IgD-negative memory B cell (primary cell): ENCODE data around the gene PI4K2A. TPM values are rescaled to one million over a fixed set of nuclear protein-coding genes. Genes with fewer than 3 reads are reported as not detected.
"Not testable (repeated sequence)": the region's sequence is repeated elsewhere in the genome, so short reads cannot be mapped to it uniquely, and the experiment has no call there.

Experiments
- H3K27ac Mint-ChIP-seq, 3 donors: one replicate each; pipeline ENCODE4 v1.8.0; 2020 to 2022; ENCODE audit warnings: mild to moderate bottlenecking in 3 of 3, mixed read lengths in 3 of 3, moderate library complexity in 1 of 3
- H3K27me3 Mint-ChIP-seq: one replicate; pipeline ENCODE4 v1.8.0; 2021; ENCODE audit warnings: mixed read lengths
- H3K36me3 Mint-ChIP-seq: one replicate; pipeline ENCODE4 v1.8.0; 2020; ENCODE audit warnings: mild to moderate bottlenecking, mixed read lengths
- H3K4me1 Mint-ChIP-seq, 3 donors: one replicate each; pipeline ENCODE4 v1.8.0; 2020 to 2022; ENCODE audit warnings: mixed read lengths in 3 of 3, mild to moderate bottlenecking in 1 of 3
- H3K4me3 Mint-ChIP-seq, 4 donors: one replicate each; pipeline ENCODE4 v1.8.0; 2020 to 2022; ENCODE audit warnings: mild to moderate bottlenecking in 4 of 4, mixed read lengths in 4 of 4, moderate library complexity in 3 of 4
- H3K9me3 Mint-ChIP-seq, 3 donors: one replicate each; pipeline ENCODE4 v1.8.0; 2020 to 2021; ENCODE audit warnings: mixed read lengths in 3 of 3, mild to moderate bottlenecking in 1 of 3
- polyA plus RNA-seq: library from polyadenylated mRNA; unstranded; fragments of 300-500 nt; fragmentation: Illumina TruSeq; gene quantifications from one replicate; pipeline ENCODE4 v1.2.3, GENCODE V29; 2021

Gene PI4K2A
- polyA plus RNA-seq, 1 donor from 2014 or later, result 10.0 TPM

DNA sequence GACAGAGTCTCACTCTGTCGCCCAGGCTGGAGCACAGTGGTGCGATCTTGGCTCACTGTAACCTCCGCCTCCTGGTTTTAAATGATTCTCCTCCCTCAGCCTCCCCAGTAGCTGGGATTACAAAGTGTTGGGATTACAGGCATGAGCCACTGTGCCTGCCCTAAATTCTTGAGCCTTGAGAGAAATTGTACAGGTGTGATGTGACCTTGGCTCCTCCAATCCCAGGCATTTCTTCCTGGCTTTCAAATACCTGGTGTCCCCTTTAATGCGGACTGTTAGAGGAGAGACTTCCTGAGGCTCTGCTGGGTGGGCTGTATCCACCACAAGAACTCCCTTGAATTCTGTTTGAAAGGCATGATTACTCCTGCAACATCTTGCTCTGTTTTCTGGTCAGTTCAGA is 22.2 kb upstream of the PI4K2A start:
- Mint-ChIP-seq H3K4me3 (no peak overlapping the region), H3K4me1 (no peaks in the 10 kb centered on the region), H3K27me3 (no peaks in the 10 kb centered on the region), H3K36me3 (peaks cover 5% of the 10 kb centered on the region), H3K27ac (no peak overlapping the region), H3K9me3 (no peaks in the 10 kb centered on the region)

DNA sequence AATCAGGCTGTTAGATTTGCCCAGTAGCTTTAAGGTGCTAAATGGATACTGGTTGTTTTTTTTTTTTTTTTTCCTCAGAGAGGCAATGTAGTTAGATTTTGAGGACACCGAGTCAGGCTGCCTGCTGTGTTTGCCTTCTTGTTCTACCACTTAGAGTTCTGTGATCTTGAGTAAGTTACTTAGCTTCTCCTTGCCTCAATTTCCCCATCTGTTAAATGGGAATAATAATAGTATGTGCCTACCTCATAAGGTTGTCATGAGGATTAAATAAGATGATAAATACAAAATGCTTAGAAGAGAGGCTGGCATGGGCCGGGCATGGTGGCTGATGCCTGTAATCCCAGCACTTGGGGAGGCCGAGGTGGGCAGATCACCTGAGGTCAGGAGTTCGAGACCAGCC is 21.7 kb upstream of the PI4K2A start:
- Mint-ChIP-seq H3K27me3 (no peaks in the 10 kb centered on the region), H3K4me1 (no peaks in the 10 kb centered on the region), H3K36me3 (peaks cover 5% of the 10 kb centered on the region), H3K27ac (peak overlapping the region in 1 of 3 donors; percentile 27), H3K4me3 (no peak overlapping the region), H3K9me3 (no peaks in the 10 kb centered on the region)

DNA sequence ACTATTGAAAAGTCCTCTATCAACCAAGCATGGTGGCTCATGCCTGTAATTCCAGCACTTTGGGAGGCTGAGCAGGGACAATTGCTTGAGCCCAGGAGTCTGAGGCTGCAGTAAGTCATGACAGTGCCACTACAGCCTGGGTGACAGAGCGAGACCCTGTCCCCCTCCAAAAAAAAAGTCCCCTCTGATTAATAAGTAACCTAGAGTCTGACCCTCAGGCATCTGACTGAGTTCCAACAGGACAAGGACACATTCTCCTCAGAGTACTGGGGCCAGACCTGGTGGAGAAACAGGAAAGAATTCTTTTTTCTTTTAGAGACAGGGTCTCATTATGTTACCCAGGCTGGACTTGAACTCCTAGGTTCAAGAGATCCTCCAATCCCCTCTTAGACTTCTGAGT is 17.2 kb upstream of the PI4K2A start:
- H3K4me3 Mint-ChIP-seq, result no peak overlapping the region
- H3K27ac Mint-ChIP-seq, result no peak overlapping the region
- no peaks in the 10 kb centered on the region for H3K36me3 Mint-ChIP-seq
- peaks cover 0 to 4% (median 0%) of the 10 kb centered on the region in 3 donors for H3K4me1 Mint-ChIP-seq
- no peaks in the 10 kb centered on the region for H3K9me3 Mint-ChIP-seq
- H3K27me3 Mint-ChIP-seq, result no peaks in the 10 kb centered on the region

DNA sequence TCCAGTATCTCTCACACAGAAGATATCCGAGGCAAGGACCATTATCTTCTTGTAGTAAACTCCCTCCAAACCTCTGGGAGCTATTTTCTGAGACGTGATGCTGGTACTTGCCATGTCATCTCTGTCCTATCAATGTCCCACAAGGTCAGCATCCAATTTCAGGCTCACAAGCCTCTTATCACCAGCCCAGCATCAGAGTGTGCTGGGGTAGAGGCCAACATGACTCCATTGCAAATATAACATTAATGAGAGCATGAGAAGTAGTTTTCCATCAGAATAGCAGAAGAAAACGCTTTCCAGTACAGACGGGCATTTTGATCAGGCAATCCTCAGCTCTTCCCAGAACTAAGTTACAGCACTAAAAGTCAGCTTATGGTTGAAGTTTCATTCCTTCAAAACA is 12.7 kb upstream of the PI4K2A start:
- no peaks in the 10 kb centered on the region for H3K36me3 Mint-ChIP-seq
- peak overlapping the region in 1 of 4 donors; percentile 66 for H3K4me3 Mint-ChIP-seq
- no peaks in the 10 kb centered on the region for H3K9me3 Mint-ChIP-seq
- no peaks in the 10 kb centered on the region for H3K27me3 Mint-ChIP-seq
- H3K4me1 Mint-ChIP-seq, result peaks cover 1 to 4% (median 2%) of the 10 kb centered on the region in 3 donors
- peak overlapping the region in 1 of 3 donors; percentile 18 for H3K27ac Mint-ChIP-seq

DNA sequence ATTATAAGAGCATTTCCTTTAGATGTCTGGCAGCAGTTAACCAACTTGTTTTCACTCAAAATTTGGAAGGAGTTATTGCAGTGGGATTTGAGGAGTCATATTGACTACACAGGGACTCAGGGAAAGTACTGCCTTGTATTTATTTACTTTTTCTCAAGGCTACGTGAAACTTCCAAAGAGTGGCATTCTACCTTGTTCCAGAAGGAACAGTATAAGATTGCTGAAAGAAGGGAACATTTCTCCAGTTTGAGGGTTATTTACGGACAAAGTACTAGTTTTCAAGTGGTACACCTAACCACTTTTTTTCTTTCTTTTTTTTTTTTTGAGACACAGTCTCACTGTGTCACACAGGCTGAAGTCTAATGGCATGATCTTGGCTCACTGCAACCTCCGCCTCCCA is 12.2 kb upstream of the PI4K2A start:
- Mint-ChIP-seq H3K4me1 (peaks cover 2 to 6% (median 4%) of the 10 kb centered on the region in 3 donors), H3K36me3 (no peaks in the 10 kb centered on the region), H3K27ac (peak overlapping the region in 1 of 3 donors; percentile 18), H3K4me3 (peak overlapping the region in 1 of 4 donors; percentile 66), H3K27me3 (no peaks in the 10 kb centered on the region), H3K9me3 (no peaks in the 10 kb centered on the region)

DNA sequence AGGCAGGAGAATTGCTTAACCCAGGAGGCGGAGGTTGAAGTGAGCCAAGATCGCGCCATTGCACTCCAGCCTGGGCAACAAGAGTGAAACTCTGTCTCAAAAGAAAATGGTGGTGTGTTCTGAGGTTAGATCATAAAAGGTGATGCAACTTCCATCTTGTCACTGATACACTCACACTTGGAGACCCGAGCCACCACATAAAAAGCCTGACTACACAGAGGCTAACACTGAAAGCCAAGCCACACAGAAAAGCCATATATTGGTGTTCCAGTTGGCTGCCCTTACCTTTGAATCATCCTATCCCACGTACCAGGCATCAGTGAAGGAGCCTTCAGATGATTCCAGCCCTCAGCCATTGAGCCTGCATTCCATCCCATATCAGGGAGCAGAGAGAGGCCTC is 11.2 kb upstream of the PI4K2A start:
- peaks cover 7 to 11% (median 9%) of the 10 kb centered on the region in 3 donors for H3K4me1 Mint-ChIP-seq
- H3K4me3 Mint-ChIP-seq, result no peak overlapping the region
- peaks cover 1% of the 10 kb centered on the region for H3K27me3 Mint-ChIP-seq
- H3K9me3 Mint-ChIP-seq, result peaks cover 0 to 2% (median 0%) of the 10 kb centered on the region in 3 donors
- H3K36me3 Mint-ChIP-seq, result no peaks in the 10 kb centered on the region
- H3K27ac Mint-ChIP-seq, result no peak overlapping the region

DNA sequence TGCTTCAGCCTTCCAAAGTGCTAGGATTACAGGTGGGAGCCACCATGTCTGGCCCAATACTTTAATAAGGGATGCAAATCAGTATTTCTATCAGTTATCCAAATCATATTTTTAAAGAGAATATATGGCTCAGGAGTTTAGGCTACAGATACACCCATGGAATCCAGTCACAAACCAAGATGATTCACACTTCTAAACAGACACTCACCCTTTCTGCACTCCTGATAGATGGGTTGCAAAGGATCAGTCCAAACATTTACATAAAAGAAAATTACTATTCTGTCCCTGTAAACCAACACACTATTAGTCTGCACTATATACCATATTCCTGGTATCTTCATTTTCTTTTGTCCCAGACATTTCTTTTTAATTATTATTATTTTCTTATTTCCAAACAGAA is 9.4 kb upstream of the PI4K2A start:
- H3K27ac Mint-ChIP-seq, result no peak overlapping the region

DNA sequence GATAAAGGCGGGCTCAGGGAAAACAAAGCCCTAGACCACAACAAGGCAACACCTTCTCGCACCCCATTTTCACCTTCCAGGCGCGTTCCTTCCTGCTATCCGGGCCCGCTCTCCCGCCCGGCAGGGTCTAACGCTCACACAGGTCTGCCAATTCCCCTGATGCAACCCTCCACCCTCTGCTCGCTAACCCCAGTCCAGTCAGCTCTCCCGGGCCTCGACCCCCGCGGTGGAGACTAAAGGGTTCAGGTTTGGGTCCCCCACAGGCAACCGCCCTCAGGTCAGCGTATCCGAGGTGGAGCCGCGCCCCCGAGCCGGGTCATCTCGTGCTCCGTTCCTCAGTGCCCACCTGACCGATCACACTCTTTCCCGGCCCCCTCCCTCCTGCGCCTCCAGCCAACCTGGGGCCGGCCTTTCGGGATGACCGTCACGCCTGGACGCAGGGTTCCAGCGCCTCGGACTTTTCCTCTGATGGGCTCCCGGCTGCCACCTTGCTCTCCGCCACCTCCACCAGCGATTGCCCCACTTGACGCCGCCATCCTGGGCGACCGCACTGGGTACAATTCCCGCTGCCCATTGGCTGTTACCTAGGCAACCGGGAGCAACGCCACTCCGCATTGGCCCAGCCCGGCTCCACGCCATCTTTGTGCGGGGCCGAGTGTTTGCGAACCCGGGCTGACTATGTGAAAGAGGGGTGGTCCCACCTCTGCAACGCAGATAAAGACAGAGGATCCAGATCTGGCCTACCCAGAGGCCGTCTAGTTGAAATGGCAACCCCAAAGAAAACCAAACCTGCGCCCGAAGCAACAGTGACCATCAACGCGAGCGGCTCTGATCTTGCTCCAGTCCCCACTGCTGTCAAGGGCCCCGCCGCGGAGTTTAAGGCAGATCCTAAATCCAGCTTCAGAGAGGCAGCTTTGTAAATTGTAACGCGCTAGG is 7.3 kb upstream of the PI4K2A start, which contains the start of gene MORN4:
Gene MORN4 (minus strand): TSS at position 552 of the 936 bp plus-strand sequence. CDS start 13,847 bp downstream, outside the sequence.
- H3K27ac Mint-ChIP-seq, result peak within 1 kb of the TSS; percentile 83 to 91 (median 90)
- H3K27me3 Mint-ChIP-seq, result peaks cover 1% of the 10 kb centered on the region
- peaks cover 0 to 2% (median 0%) of the 10 kb centered on the region in 3 donors for H3K9me3 Mint-ChIP-seq
- H3K36me3 Mint-ChIP-seq, result peaks cover under 1% of the 10 kb centered on the region
- H3K4me1 Mint-ChIP-seq, result peaks cover 7 to 9% (median 7%) of the 10 kb centered on the region in 3 donors
- H3K4me3 Mint-ChIP-seq, result peak within 1 kb of the TSS; percentile 93 to 100 (median 98)

More for the DNA sequence above, 9.4 kb upstream of the PI4K2A start:
- Mint-ChIP-seq H3K4me1 (peaks cover 7 to 11% (median 9%) of the 10 kb centered on the region in 3 donors), H3K9me3 (peaks cover 0 to 2% (median 0%) of the 10 kb centered on the region in 3 donors), H3K36me3 (no peaks in the 10 kb centered on the region), H3K4me3 (peak overlapping the region in 1 of 4 donors; percentile 65), H3K27me3 (peaks cover 1% of the 10 kb centered on the region)

DNA sequence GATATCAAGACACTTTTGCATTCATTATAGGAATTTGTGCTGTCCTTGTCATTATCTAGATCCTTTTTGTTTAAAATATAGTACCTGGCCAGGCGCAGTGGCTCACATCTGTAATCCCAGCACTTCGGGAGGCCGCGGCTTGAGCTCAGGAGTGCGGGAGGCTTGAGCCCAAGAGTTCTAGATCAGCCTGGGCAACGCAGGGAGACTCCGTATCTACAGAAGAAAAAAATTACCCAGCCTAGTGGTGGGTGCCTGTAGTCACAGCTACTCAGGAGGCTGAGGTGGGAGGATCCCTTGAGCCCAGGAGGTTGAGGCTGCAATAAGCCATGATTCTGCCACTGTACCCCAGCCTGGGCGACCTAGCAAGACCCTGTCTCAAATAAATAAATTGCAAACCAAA is 6.5 kb upstream of the PI4K2A start:
- Mint-ChIP-seq H3K4me1 (peaks cover 6 to 9% (median 7%) of the 10 kb centered on the region in 3 donors), H3K27ac (peak overlapping the region in 1 of 3 donors; percentile 83), H3K4me3 (peak overlapping the region; percentile 93 to 100 (median 98)), H3K36me3 (peaks cover 2% of the 10 kb centered on the region), H3K27me3 (peaks cover 1% of the 10 kb centered on the region), H3K9me3 (peaks cover 0 to 2% (median 0%) of the 10 kb centered on the region in 3 donors)

DNA sequence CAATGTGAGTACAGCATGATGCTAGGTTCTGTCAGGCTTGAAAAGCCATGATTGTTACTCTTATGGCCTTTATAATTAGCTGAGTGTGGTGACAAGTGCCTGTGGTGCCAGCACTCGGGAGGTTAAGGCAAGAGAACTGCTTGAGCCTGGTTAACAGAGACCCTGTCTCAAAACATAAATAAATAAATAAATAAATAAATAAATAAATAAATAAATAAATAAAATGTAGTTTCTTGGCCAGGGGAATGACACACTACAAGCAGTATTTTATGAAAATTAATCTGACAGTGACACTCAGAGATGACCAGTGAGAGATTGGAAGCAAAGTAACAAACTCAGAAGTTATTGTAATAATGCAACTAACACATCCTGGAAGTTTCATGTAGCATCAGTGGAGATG is 4.9 kb upstream of the PI4K2A start:
- peaks cover 0 to 2% (median 0%) of the 10 kb centered on the region in 3 donors for H3K9me3 Mint-ChIP-seq
- H3K4me1 Mint-ChIP-seq, result peaks cover 6 to 13% (median 12%) of the 10 kb centered on the region in 3 donors
- peaks cover 1% of the 10 kb centered on the region for H3K27me3 Mint-ChIP-seq
- H3K36me3 Mint-ChIP-seq, result peaks cover 4% of the 10 kb centered on the region
- no peak overlapping the region for H3K27ac Mint-ChIP-seq
- no peak overlapping the region for H3K4me3 Mint-ChIP-seq

DNA sequence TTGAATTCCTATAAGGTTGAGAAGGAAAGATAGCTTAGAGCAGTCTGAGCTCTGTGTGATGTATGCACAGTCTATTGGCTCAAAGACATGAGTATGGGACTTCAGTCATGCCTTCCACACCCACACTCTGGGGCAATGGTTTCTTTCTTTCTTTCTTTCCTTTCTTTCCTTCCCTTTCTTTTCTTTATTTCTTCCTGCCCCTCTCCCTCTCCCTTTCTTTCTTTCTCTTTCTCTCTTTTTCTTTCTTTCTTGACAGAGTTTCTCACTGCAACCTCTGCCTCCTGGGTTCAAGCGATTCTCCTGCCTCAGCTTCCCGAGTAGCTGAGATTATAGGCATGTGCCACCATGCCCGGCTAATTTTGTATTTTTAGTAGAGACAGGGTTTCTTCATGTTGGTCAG is 1.4 kb upstream of the PI4K2A start:
- not testable (repeated sequence) for H3K4me3 Mint-ChIP-seq, H3K9me3 Mint-ChIP-seq, H3K36me3 Mint-ChIP-seq, H3K27ac Mint-ChIP-seq, H3K27me3 Mint-ChIP-seq
- H3K4me1 Mint-ChIP-seq, result peaks cover 6 to 20% (median 18%) of the 10 kb centered on the region in 3 donors

DNA sequence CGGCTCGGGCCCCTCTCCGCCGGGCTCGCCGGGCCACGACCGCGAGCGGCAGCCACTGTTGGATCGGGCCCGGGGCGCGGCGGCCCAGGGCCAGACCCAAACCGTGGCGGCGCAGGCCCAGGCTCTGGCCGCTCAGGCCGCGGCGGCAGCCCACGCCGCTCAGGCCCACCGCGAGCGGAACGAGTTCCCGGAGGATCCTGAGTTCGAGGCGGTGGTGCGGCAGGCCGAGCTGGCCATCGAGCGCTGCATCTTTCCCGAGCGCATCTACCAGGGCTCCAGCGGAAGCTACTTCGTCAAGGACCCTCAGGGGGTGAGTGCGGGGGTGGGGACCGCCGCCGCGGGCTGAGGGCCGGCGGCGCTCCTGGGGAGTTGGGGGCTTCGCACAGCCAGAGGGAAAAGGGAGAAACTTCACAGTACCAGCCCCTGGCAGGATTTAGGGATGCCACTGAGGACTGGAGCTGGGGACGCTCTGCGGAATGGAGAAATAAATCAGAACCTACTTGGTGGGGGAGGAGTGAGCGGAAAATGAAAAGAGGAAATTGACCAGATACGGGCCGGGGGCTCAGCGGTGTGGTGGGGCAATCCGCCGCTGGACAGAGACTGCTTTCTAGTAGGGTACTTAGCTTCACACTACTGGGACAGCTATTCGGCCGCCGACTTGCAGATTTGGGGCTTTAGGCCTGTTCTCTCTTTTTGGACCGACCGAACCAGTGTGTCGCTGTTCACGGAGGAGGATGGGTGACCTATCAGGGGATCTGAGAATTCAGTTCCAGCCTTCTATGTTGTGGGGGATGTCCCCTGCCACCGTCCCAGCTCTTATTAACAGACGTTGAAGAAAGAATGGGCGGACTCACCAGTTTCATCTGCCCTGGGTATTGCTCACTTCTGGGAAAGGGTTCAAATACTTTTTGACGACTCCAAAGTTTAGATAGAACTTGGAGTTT is 669 bp downstream of the PI4K2A start:
- Mint-ChIP-seq H3K36me3 (peaks cover 10% of the 10 kb centered on the region), H3K27ac (peak overlapping the region; percentile 89 to 98 (median 96)), H3K27me3 (no peaks in the 10 kb centered on the region), H3K9me3 (no peaks in the 10 kb centered on the region), H3K4me1 (peaks cover 6 to 21% (median 18%) of the 10 kb centered on the region in 3 donors), H3K4me3 (peak overlapping the region; percentile 94 to 100 (median 98))

DNA sequence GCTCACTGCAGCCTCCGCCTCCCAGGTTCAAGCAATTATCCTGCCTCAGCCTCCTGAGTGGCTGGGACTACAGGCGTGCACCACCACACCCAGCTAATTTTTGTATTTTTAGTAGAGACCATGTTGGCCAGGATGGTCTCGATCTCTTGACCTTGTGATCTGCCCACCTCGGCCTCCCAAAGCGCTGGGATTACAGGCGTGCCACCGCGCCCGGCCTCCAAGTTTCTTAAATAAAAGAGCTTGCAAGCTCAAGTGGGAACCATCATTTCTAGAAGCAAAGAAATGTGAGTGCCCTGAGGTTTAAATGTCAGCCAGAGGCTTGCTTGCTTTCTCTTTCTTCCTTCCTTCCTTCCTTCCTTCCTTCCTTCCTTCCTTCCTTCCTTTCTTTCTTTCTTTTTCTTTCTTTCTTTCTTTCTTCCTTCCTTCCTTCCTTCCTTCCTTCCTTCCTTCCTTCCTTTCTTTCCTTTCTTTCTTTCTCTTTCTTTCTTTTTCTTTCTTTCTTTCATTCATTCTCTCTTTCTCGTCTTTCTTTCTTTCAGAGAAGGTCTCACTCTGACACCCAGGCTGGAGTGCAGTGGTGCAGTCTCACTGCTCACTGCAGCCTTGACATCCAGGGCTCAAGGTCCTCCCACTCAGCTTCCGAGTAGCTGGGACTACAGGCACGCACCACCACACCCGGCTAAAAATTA is 2.1 kb downstream of the PI4K2A start:
- Mint-ChIP-seq H3K4me1 (peaks cover 6 to 24% (median 18%) of the 10 kb centered on the region in 3 donors), H3K4me3 (peak overlapping the region; percentile 46 to 100 (median 86)), H3K27ac (peak overlapping the region in 1 of 3 donors; percentile 96), H3K36me3 (peaks cover 10% of the 10 kb centered on the region)
- not testable (repeated sequence) for H3K27me3 Mint-ChIP-seq, H3K9me3 Mint-ChIP-seq

DNA sequence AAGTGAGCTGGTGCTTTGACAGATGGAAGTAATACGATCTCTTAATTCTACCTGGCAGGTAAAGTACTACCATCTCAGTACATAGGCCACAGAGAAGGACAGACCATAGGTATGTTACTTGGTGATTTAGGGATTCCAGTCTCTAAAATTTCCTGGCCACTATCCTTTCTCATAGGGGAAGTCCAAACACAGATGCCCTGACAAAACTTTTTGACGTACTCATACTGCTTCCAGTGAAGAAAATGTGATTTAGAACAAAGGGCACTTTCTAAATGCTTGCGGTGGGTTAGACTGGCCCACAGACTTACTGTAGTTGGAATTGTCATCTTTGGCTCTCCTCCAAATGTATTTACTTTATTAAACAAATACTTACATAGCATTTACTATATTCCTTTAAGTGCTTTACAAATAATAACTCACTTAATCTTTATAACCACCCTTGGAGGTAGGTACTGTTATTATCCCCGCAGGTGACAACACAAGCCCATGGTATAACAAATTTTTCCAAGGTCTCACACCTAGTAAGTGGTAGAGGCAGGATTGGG is 3.0 kb downstream of the PI4K2A start:
- H3K4me1 Mint-ChIP-seq, result peaks cover 8 to 28% (median 18%) of the 10 kb centered on the region in 3 donors
- no peaks in the 10 kb centered on the region for H3K27me3 Mint-ChIP-seq
- H3K9me3 Mint-ChIP-seq, result no peaks in the 10 kb centered on the region
- peak overlapping the region in 2 of 4 donors; percentile 30 to 100 for H3K4me3 Mint-ChIP-seq
- peaks cover 9% of the 10 kb centered on the region for H3K36me3 Mint-ChIP-seq
- H3K27ac Mint-ChIP-seq, result no peak overlapping the region
